CD4-positive, alpha-beta T cell treated with Interleukin-6 for 4 hours (primary cell): ENCODE data around the gene AMY2A.
"Not testable (repeated sequence)": the region's sequence is repeated elsewhere in the genome, so short reads cannot be mapped to it uniquely, and the experiment has no call there.

Experiments
- DNase-seq: peaks from one replicate; pipeline ENCODE4 v3.0.0-alpha.2; 2020; ENCODE audit warnings: mixed read lengths

Gene AMY2A

DNA sequence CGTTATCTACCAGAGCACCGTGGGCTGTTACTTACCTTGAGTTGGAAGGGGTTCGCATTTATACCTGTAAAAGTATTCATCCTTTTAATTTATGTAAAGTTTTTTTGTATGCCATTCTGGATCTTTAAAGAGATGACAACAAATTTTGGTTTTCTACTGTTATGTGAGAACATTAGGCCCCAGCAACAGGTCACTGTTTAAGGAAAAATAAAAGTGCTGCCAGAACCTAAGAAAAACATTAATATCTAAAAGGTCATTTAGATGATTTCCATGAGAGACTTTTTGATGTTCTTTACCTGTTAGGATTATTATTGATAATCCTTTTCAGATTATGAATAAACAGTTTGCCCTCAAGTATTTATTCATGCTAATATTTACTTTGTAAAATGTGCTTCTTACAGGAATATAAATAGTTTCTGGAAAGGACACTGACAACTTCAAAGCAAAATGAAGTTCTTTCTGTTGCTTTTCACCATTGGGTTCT, at the start of gene AMY2A:
AMY2A (plus strand) TSS at position 434 of the 484 bp plus-strand sequence; CDS start at position 448, 14 bp downstream.
- DNase-seq, result not testable (repeated sequence)

DNA sequence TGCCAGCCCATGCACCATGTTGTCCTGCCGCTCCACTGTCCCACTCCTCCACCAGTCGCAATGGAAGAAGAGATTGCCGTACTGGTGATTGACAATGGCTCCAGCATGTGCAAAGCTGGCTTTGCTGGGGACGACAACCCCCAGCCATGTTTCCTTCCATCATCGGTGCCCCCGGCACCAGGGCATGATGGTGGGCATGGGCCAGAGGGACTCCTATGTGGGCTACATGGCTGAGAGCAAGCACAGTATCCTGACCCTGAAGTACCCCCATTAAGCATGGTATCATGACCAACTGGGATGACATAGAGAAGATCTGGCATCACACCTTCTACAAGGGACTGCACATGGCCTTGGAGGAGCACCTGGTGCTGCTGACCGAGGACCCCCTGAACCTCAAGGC, 47.7 kb upstream of the AMY2A start:
- DNase-seq, result no peak

DNA sequence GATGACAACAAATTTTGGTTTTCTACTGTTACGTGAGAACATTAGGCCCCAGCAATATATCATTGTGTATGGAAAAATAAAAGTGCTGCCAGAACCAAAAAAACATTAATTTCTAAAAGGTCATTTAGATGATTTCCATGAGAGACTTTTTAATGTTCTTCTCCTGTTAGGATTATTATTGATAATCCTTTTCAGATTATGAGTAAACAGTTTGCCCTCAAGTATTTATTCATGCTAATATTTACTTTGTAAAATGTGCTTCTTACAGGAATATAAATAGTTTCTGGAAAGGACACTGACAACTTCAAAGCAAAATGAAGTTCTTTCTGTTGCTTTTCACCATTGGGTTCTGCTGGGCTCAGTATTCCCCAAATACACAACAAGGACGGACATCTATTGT, 45.9 kb upstream of the AMY2A start, which contains the start of gene AMY2B:
AMY2B (plus strand) TSS at position 301 of the 400 bp plus-strand sequence; CDS start at position 315, 14 bp downstream.
- DNase-seq, result not testable (repeated sequence)

DNA sequence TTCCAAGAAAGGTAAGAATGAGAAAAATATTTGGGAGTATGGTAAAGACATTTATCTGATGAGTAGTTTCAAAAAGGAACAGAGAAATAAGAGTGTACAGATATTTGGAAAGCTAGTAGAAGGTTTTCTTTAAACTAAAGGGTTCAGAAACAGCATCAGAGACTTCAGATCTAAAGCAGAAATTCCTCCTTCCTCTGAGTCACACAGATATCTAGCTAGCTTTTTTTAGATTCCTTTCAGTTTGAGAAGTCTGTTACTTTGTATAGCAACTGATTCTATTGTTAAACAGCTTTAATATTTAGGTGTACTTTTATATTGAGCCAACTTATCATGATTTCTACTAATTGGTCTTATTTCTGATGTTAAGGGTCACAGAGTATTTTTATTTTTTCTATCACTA, 41.2 kb upstream of the AMY2A start:
- no peak for DNase-seq

DNA sequence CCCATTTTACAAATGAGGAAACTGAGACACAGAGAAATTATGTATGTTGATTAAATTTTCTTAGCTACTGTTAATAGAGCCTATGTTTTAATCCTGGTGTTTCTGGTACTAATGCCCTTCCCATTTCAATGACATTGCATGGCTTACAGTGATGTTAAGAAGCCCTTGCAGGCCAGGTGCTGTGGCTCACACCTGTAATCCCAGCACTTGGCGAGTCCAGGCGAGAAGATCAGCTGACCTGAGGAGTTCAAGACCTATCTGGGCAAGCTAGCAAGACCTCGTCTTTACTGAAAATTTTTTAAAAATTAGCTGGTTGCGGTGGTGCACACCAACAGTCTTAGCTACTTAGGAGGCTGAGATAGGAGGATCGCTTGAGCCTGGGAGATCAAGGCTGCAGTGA, 40.4 kb upstream of the AMY2A start:
- DNase-seq, result not testable (repeated sequence)

DNA sequence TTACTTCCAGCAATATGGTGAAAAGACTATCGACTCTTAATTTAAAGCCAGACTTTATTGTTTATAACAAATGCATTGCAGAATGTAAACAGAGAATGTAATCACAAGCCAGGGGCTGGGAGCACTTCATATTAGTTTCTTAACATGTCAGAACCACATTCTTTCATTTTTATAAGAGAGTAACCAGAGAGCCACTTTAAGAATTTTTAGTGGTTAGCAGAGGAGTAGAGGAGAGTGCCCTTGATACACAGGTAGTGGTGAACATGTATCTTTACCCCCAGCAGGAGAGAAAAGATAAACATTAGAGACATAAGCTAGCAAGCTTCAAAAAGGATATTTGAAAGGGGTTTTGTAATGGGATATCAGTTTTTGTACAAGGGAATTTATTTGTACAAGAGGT, 34.8 kb upstream of the AMY2A start:
- DNase-seq, result no peak

DNA sequence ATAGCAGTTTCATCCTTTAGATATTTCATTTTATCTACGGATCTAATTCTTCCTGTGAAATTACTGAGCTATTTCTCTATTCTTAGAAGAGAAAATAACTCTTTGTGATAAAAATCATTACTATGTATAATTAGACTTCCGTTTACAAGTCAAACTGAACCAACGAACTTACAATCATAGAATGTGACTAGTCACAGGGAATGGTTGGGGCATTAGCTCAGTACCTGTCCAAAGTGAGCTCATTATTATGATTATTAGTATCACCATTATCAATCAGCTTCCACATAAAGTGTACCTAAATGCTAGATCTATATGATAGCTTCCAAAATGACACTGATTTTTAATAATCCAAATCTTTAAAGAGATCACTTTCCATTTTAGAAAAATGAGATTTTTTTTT, 33.3 kb upstream of the AMY2A start:
- no peak for DNase-seq

DNA sequence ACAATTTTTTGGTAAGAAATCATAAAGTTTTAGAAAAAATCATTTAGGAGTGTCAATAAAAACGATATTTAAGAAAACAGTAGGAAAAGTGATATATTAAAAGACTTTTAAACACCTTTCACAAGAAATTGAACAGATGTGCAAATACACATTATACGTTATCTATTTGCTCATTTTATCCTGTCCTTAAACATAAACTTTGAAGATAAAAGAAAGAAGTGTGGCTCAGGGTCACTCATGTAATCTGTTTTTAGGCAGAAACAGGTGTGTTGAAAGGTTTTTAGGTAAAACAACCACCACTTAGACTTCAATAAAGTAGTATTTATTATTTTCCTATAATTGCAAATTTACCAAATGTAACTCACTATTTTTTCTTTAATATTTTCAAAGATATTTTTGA, 32.7 kb upstream of the AMY2A start:
- DNase-seq, result no peak

DNA sequence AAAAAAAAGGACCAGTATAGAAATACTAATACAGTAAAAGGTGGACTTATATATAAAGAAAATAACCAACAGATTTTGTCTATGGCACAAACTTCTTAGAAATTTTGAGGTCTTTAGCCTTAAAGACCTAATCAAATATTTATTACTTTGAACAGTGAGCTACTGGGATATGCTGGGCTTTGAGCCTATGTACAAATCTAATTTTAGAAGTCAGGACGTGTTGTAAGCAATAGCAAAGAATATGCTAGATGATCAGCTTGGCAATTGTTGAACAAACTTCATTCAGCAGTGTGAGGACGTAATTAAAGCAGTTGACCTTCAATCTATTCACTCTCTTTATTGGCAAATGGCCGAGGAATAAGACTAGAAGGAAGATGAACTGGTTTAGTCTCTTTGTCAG, 14.5 kb upstream of the AMY2A start:
- DNase-seq, result not testable (repeated sequence)

DNA sequence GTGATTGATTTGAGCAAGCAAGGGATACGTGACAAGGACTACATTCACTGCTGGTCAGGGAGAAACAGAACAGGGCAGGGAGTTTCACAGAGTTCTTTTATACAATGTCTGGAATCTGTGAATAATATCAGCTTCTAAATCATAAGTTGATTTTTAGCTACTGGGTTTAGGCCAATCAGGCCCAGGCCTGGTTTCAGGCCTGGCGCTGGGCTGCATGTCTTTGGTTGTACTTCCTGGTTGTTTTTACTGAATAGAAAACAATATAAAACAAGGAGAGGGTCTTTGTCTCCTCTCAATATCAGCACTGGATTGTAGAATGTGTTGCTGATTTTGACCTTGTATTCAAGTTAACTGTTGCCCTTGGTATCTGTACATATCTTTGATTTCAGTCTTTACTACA, 865 bp upstream of the AMY2A start:
- no peak for DNase-seq

DNA sequence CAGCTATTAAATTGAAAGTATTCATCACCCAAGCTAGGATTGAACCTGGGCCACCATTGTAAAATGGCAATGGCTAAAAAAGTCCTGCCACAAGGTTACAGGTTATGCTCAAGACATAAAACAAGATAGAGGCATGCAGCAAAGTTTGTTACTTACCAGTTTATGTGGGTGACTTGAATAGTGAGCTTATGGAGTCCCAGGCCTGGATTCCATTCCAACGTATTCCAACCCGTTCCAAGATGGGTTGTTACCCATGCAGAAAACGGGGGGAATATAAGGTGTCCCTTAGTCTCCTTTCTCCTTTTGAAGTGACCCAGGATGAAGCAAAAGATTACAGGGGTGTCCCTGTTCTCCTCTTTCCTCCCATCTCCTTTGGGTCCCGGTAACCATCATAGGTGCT, 10.2 kb downstream of the AMY2A start:
- DNase-seq, result not testable (repeated sequence)

DNA sequence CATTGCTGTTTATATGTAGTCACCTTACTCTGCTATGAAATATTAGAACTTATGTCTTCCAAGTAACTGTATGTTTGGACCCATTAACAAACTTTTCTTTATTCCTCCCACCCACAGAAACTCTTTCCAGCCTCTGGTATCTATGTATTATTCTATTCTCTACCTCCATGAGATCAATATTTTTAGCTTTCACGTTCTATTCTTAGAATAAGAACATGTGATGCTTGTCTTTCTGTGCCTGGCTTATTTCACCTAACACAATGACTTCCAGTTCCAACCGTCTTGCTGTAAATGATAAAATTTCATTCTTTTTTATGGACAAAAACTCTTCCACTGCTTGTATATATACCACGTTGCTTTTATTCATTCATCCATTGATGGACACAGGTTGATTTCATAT, 24.0 kb downstream of the AMY2A start:
- not testable (repeated sequence) for DNase-seq

DNA sequence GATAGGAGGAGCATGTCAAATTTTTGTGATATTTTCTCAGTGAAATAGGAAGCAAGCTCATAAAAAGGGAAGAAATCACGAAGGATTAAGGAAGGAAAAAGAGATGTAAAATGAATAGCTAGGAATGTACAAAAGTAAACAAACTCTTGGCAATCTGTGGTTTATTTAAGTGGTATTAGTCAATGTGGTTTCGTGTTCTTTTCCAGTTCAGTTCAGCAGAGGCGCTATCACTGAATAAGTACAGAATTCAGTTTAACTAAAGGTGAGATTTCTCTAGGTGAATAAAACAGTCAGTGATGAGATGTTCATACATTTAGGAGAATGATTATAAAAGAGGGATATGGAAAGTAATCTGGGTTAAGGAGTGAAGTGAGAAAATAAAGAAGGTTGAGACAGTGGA, 26.7 kb downstream of the AMY2A start:
- not testable (repeated sequence) for DNase-seq

DNA sequence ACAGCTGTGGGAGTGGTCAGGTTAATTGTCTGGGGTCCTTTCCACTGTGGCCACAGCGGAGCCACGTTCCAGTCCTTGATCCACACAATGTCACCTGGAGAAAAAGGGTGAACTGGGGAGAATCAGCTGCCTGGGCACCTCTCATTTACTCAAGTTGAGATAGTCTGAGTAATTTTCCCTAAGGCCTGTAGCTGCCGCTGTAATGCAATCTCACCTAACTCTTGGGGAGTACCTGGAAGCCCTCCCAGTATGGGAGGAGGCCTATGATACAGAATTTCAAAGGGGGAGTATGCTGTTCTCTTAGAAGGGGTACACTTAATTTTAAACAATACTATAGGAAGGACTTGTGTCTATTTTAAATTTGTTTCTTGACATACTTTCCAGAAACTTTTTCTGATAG, 33.1 kb downstream of the AMY2A start:
- not testable (repeated sequence) for DNase-seq

DNA sequence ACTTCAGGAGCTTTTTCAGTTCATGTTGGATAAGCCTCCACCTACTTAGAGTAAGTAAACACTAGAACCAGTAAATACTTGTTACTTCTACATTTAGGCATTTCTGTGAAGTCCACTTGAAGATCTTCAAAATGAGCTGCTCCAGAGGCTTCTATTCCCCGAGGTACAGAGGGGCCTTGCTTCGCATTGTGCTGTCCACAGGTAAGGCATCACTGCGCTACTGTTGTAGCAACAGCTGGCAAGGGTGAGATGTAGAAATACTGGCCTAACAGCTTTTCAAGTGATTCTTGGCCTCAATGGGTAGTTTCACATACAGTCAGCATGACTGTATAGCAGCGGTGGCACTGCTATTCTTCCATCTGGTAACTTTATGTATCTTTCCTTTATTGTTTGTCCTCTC, 33.7 kb downstream of the AMY2A start:
- DNase-seq, result not testable (repeated sequence)

DNA sequence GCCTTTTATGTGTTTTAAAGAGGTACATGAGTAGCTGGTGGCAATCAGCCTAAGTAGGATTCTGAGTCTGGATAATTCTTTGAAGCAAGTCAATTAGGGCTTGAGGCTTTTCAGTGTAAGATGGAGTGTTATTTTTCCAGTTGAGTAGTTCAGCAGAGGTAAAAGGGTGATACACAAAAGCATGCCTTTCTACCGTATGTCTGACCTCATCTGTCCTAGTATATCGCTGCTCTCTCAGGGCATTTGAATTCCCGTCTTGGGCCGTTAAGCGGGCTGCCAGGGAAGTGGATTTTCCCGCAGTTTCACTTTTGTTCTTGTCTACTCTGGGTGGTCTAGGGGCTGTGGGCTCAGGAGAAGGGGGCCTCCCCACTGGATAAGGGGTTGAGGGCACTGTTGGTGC, 36.9 kb downstream of the AMY2A start:
- DNase-seq, result not testable (repeated sequence)

DNA sequence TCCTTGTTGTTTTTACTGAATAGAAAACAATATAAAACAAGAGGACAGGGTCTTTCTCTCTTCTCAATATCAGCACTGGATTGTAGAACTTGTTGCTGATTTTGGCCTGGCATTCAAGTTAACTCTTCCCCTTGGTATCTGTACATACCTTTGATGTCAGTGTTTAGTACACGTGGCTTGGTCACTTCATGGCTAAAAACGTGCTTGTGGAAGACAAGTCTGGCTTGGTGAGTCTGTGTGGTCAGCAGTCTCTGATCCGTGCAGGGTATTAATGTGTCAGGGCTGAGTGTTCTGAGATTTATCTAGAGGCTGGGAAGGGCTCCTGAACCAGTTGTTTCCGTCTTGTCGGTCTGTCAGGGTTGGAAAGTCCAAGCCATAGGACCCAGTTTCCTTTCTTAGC, 38.2 kb downstream of the AMY2A start, which contains the start of gene AMY1A:
AMY1A (plus strand) TSS at position 301 of the 400 bp plus-strand sequence. CDS start 571 bp downstream, outside the sequence.
- not testable (repeated sequence) for DNase-seq
